AG04450 (cell line): Measurements from ENCODE around the gene CORO7. TPM values are rescaled to one million over a fixed set of nuclear protein-coding genes. Genes with fewer than 3 reads are reported as not detected.
A peak's percentile ranks its signal among the peaks of the same experiment; 100 is the strongest.

Source experiments
- CTCF ChIA-PET: fragments of 300-600, 350-600 bp; formaldehyde crosslinking; extraction: SDS; loops from one replicate; lab custom pipeline; 2022; ENCODE audit warnings: antibody characterized with exemption, inconsistent platforms; lab: Charles Lee
- POLR2A ChIA-PET: fragments of 350-600 bp; formaldehyde crosslinking; extraction: SDS; loops from one replicate; lab custom pipeline; 2021; ENCODE audit warnings: antibody characterized with exemption, inconsistent platforms; lab: Yijun Ruan, JAX
- DNase-seq: peaks from one replicate; pipeline ENCODE4 v3.0.0-alpha.2; 2011; ENCODE audit warnings: low read depth, low spot score
- H3K27ac ChIP-seq: one replicate; pipeline ENCODE4 v1.5.1; 2012; ENCODE audit warnings: low read depth, low read length, control low read depth
- H3K27me3 ChIP-seq: one replicate; pipeline ENCODE4 v1.6.0; 2012; ENCODE audit warnings: low read length; ENCODE audit not compliant: control insufficient read depth, insufficient read depth
- H3K4me3 ChIP-seq: 2 replicates; pipeline ENCODE4 v1.5.1; 2011; ENCODE audit warnings: mild to moderate bottlenecking, low read depth, low read length, control low read depth
- H3K9me3 ChIP-seq: 2 replicates; pipeline ENCODE4 v1.5.1; 2012; ENCODE audit warnings: low read length; ENCODE audit not compliant: control insufficient read depth, insufficient read depth
- polyA plus RNA-seq: library from polyadenylated mRNA; depleted of rRNA; stranded (reverse); fragments of >200 nt; gene quantifications from 2 replicates; pipeline ENCODE4 v1.2.3, GENCODE V29; 2011
- TF ChIP-seq, protein P1 (sequence below): IDR thresholded peaks from 2 replicates; pipeline ENCODE4 v1.5.1; 2011; ENCODE audit warnings: low read depth, low read length, control low read depth, inconsistent platforms

The CORO7 gene
- polyA plus RNA-seq, 1 experiment: 7.0 TPM

DNA sequence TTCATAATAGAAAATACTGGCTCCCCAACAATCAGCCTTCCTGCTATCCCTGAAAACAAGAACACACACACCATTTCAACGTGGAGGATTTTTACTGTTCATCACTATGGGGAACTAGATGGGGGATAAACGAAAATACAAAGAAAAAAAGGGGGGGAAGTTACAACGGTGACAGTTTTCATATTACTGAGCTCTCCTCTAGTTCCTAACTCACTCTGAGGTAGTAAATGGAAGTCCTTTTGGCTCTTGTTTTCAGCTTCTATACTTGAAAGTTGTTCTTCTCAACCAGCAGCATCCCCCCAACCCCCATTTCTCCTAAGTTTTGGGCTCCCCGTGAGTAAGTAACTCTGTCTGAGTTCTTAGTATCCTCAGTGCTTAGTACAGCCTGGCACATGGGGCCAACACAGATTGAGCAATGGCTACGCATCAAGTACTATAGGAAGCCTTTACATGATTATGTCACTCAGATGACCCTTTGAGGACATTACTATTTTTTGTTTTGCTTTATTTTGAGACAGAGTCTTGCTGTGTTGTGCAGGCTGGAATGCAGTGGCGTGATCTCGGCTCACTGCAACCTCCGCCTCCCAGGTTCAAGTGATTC is 4.2 kb upstream of the CORO7 start:
- CTCF ChIA-PET: interaction anchor here (1.6 kb wide), 1 partner anchor 17 kb away, joined by 3 read pairs; no protein-coding TSS in a partner anchor
- Histone ChIP-seq H3K27ac (no peak overlapping the region), H3K27me3 (no peaks in the 10 kb centered on the region), H3K9me3 (no peaks in the 10 kb centered on the region; the same call in 1 of the 2 replicates), H3K4me3 (no peak overlapping the region)
- POLR2A ChIA-PET: no interaction called here
- TF ChIP-seq, protein P1, sequence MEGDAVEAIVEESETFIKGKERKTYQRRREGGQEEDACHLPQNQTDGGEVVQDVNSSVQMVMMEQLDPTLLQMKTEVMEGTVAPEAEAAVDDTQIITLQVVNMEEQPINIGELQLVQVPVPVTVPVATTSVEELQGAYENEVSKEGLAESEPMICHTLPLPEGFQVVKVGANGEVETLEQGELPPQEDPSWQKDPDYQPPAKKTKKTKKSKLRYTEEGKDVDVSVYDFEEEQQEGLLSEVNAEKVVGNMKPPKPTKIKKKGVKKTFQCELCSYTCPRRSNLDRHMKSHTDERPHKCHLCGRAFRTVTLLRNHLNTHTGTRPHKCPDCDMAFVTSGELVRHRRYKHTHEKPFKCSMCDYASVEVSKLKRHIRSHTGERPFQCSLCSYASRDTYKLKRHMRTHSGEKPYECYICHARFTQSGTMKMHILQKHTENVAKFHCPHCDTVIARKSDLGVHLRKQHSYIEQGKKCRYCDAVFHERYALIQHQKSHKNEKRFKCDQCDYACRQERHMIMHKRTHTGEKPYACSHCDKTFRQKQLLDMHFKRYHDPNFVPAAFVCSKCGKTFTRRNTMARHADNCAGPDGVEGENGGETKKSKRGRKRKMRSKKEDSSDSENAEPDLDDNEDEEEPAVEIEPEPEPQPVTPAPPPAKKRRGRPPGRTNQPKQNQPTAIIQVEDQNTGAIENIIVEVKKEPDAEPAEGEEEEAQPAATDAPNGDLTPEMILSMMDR: no peak
- no peak for DNase-seq

DNA sequence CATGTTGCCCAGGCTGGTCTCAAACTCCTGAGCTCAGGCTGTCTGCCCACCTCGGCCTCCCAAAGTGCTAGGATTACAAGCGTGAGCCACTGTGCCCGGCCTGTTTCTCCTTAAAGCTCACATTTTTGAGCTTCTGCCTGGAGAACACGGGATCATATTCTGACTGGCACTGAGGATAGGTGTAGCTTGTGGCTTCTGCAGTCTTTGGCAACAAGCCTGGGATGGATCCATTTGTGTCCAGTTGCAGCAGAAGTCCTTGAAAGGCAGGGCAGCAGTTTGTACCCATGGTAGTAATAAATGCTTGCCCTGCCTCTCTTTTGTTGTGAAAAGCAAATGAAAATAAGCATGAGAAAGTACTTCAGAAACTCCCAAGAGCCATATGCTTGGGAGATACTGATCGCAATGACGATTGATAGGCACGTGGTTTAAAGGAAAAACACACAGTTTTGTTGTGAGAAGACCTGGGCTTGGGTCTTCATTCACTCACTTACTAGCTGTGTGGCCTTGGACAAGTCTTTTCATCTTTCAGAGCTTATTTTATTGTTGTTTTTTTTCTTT is 3.1 kb upstream of the CORO7 start:
- ChIA-PET POLR2A (interaction anchor here (1.0 kb wide), 1 partner anchor 9 kb away, joined by 4 read pairs; no protein-coding TSS in a partner anchor), CTCF (interaction anchor here (0.6 to 1.6 kb wide), 2 partner anchors 16 to 131 kb away, joined by 3 to 4 read pairs; no protein-coding TSS in a partner anchor)
- TF ChIP-seq, protein P1: no peak

DNA sequence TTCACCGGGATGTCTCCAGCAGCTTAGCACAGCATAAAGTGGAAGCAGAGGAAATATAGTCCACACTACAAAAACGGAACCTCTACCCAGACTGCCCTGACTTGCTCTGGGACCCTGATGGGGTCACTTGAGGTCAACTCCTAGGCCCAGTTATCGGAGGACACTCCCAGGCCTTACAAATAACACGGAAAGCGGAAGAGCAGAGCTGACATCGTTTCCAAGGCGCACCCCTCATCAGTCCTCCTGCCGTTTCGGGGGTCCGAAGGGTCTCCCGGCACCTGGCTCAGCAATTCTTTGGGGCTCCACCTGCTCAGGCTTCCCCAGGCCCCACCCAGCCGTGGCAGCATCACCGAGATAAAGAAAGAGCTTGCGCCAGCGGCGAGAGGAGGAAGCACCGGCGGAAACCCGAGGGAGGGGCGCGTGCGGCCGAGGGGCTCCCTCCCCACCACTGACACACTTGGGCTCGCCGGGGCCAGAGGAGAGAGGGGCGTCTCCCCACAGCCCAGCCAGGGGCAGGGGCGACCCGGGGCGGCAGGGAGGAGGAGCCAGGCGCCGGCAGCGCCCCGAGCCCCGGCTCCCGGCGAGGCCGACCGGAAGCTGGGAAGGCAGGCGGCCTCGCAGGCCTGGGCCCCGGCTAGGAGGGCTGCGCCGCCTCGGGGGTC is 727 bp downstream of the CORO7 start:
- ChIA-PET POLR2A (interaction anchor here (0.6 kb wide), 1 partner anchor 11 kb away, joined by 3 read pairs; no protein-coding TSS in a partner anchor), CTCF (interaction anchor here (0.8 to 1.1 kb wide), 4 partner anchors 9 to 92 kb away, joined by 3 to 8 read pairs (median 5); no protein-coding TSS in a partner anchor)
- no peaks in the 10 kb centered on the region for H3K27me3 ChIP-seq
- H3K27ac ChIP-seq: no peak overlapping the region
- H3K9me3 ChIP-seq: no peaks in the 10 kb centered on the region; the same call in 1 of the 2 replicates
- no peak for DNase-seq
- TF ChIP-seq, protein P1: no peak
- peak overlapping the region; percentile 73 for H3K4me3 ChIP-seq

More for the DNA sequence above, 3.1 kb upstream of the CORO7 start:
- no peak overlapping the region for H3K4me3 ChIP-seq
- H3K27me3 ChIP-seq: no peaks in the 10 kb centered on the region
- H3K9me3 ChIP-seq: no peaks in the 10 kb centered on the region; the same call in 1 of the 2 replicates
- H3K27ac ChIP-seq: no peak overlapping the region
- DNase-seq: no peak

DNA sequence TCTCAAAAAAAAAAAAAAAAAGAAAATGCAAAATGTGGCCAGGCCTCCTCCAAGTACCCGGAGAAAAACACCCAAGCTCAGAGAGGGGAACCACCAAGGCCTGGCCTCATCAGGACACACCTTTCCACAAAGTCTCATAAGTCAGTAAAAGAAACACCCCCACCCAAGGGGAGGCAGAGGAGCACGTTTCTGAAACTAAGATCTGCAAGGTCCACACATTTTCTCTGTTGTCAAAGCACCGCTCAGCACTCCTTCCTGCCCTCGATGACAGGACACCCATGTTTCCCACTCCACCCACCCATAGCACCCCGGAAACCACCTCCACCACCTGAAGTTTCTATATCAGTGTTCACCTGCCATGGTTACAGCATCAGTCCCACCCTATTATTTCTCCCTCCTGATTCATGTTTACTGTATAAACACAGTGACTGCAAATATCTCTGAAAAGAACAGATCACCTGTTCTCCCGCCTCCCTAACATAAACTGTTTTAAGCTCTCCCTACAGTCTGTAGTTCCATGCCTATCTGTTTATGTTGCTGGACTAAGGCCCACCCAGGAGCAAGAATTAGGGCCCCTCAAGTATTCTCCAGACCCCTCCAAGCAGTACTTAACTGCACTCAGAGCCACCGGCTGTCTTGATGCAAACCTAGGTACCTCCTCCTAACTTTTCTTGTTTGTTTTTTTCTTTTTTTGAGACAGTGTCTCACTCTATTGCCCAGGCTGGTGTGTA is 2.0 kb downstream of the CORO7 start:
- POLR2A ChIA-PET: no interaction called here

More for the DNA sequence above, 2.0 kb downstream of the CORO7 start:
- Histone ChIP-seq H3K27me3 (no peaks in the 10 kb centered on the region), H3K4me3 (no peak overlapping the region), H3K9me3 (no peaks in the 10 kb centered on the region; the same call in 1 of the 2 replicates), H3K27ac (no peak overlapping the region)
- DNase-seq: no peak
- TF ChIP-seq, protein P1: no peak
- CTCF ChIA-PET: interaction anchor here (1.0 to 1.9 kb wide), 3 partner anchors 12 to 125 kb away, joined by 4 to 8 read pairs (median 5); no protein-coding TSS in a partner anchor
